Motor neuron (in vitro differentiated cells): ENCODE measurements around the gene RBFOX2. TPM values are rescaled to one million over a fixed set of nuclear protein-coding genes. Genes with fewer than 3 reads are reported as not detected.
"Not testable (repeated sequence)": the region's sequence is repeated elsewhere in the genome, so short reads cannot be mapped to it uniquely, and the experiment has no call there.

Experiments
- ATAC-seq, 8 experiments: fragments of 200-7000 bp; cut with Tn5 transposase; replicated peaks in 6 of 8; 2 replicates each; pipeline ENCODE4 v1.8.0; 2021; ENCODE audit warnings: mild to moderate bottlenecking in 8 of 8, moderate library complexity in 8 of 8
- H3K27ac ChIP-seq, 2 donors: fragments of 250-450 bp; sonication (Bioruptor Pico); 2 replicates each; pipeline ENCODE4 v1.9.0; 2021; ENCODE audit warnings: antibody characterized with exemption in 2 of 2, mild to moderate bottlenecking in 2 of 2, moderate library complexity in 1 of 2
- H3K4me1 ChIP-seq, 2 donors: fragments of 250-450 bp; sonication (Bioruptor Pico); replicated peaks in 1 of 2; 2 replicates each; pipeline ENCODE4 v1.6.1; 2021; ENCODE audit warnings: antibody characterized with exemption in 2 of 2, mild to moderate bottlenecking in 2 of 2, moderate library complexity in 1 of 2
- H3K4me3 ChIP-seq, 5 donors: fragments of 250-450 bp; sonication (Bioruptor Pico); 2 replicates each; pipeline ENCODE4 v1.9.0; 2021; ENCODE audit warnings: antibody characterized with exemption in 5 of 5, mild to moderate bottlenecking in 5 of 5, moderate library complexity in 4 of 5
- WGBS, 10 experiments: fragments of 450-650 bp; shearing (Covaris generic); methylation state at CpG; one replicate each; pipeline ENCODE4 v1.0.0; 2022; 5-methylcytosine and 5-hydroxymethylcytosine counted together
- in situ Hi-C, 9 experiments: fragments of 400-800 bp; cut with MboI; loops; one replicate each; pipeline ENCODE4 v1.15.0; 2021; ENCODE audit warnings: low sequenced_read_pairs in 9 of 9, low pct_unique_long_range_greater_than_20kb in 2 of 9; ENCODE audit not compliant: unreplicated experiment in 9 of 9
- total RNA-seq, 8 experiments: library from RNA; unstranded; fragments of 300-600 nt; gene quantifications; 2 replicates each; pipeline versions ENCODE4 v1.2.3 to v1.2.4, GENCODE V29; 2022

Gene RBFOX2
- total RNA-seq, 8 experiments from 2014 or later, result 105 to 229 (median 174) TPM

GRCh38 chr22:35830305-35830704 is 198.3 kb downstream of the RBFOX2 start:
- 33 to 100% (median 75%) methylated on average over 1 to 2 of the region's 2 CpGs for WGBS, 10 experiments
- Histone ChIP-seq H3K27ac (no peak overlapping the region), H3K4me3 (no peak overlapping the region), H3K4me1 (peaks cover 4 to 22% of the 10 kb centered on the region in 2 donors)
- no peak for ATAC-seq
- in situ Hi-C loops, result no loop called here

- H3K4me1 ChIP-seq, result no peaks in the 10 kb centered on the region
- in situ Hi-C loops, result no loop called here
- H3K4me3 ChIP-seq, result no peak overlapping the region
- ATAC-seq, result no peak
- H3K27ac ChIP-seq, result no peak overlapping the region
- WGBS, 10 experiments, result 57 to 100% (median 100%) methylated on average over 1 to 2 of the region's 2 CpGs
Measured at GRCh38 chr22:35824256-35824655, 204.4 kb downstream of the RBFOX2 start.

DNA sequence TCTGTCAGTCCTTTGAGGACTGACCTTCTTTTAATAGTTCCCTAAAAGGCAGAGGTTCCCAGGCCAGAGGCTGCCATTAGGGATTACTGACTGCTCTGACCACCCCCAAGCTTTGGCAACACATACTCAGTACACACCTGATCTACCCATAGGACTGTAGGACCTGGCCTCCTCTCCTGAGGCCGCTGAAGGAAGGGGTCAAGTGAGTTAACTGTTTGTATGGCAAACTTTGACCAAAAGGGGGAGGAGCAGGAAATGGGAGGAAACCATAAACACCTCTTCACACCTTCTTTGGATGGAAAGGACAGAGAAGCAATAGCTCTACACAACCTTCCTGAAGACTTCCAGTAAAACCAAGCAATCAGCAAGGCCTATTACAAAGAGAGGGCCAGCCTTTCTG is 207.0 kb downstream of the RBFOX2 start:
- Histone ChIP-seq H3K4me3 (no peak overlapping the region), H3K27ac (no peak overlapping the region), H3K4me1 (no peaks in the 10 kb centered on the region)
- WGBS, 10 experiments, result 100% methylated on average over 1 of the region's 1 CpG; no CpG with 5 or more reads in 7 of the 10 experiments
- in situ Hi-C loops, result no loop called here
- no peak for ATAC-seq

GRCh38 chr22:35819421-35819820 is 209.2 kb downstream of the RBFOX2 start:
- in situ Hi-C loops, result no loop called here
- no peak overlapping the region for H3K27ac ChIP-seq
- no peak for ATAC-seq
- no peak overlapping the region for H3K4me3 ChIP-seq
- no peaks in the 10 kb centered on the region for H3K4me1 ChIP-seq
- 78 to 100% (median 100%) methylated on average over 1 of the region's 1 CpG; no CpG with 5 or more reads in 1 of the 10 experiments for WGBS, 10 experiments

- Histone ChIP-seq H3K4me1 (no peaks in the 10 kb centered on the region), H3K4me3 (no peak overlapping the region), H3K27ac (no peak overlapping the region)
- 0 to 89% (median 80%) methylated on average over 1 of the region's 1 CpG; no CpG with 5 or more reads in 4 of the 10 experiments for WGBS, 10 experiments
- in situ Hi-C loops, result no loop called here
- no peak for ATAC-seq
Measured at GRCh38 chr22:35818897-35819296, 209.7 kb downstream of the RBFOX2 start.

- 52 to 81% (median 76%) methylated on average over 1 to 4 of the region's 4 CpGs; no CpG with 5 or more reads in 2 of the 10 experiments for WGBS, 10 experiments
- in situ Hi-C loops, result no loop called here
- H3K4me1 ChIP-seq, result no peaks in the 10 kb centered on the region
- H3K27ac ChIP-seq, result no peak overlapping the region
- no peak overlapping the region for H3K4me3 ChIP-seq
- no peak for ATAC-seq
Measured at GRCh38 chr22:35812600-35812999, 216.0 kb downstream of the RBFOX2 start.

- ATAC-seq, result no peak
- Histone ChIP-seq H3K4me1 (no peaks in the 10 kb centered on the region), H3K27ac (no peak overlapping the region), H3K4me3 (no peak overlapping the region)
- WGBS, 10 experiments, result 60 to 100% (median 100%) methylated on average over 1 to 3 of the region's 3 CpGs; no CpG with 5 or more reads in 2 of the 10 experiments
- in situ Hi-C loops, result no loop called here
Measured at GRCh38 chr22:35811670-35812069, 217.0 kb downstream of the RBFOX2 start.

DNA sequence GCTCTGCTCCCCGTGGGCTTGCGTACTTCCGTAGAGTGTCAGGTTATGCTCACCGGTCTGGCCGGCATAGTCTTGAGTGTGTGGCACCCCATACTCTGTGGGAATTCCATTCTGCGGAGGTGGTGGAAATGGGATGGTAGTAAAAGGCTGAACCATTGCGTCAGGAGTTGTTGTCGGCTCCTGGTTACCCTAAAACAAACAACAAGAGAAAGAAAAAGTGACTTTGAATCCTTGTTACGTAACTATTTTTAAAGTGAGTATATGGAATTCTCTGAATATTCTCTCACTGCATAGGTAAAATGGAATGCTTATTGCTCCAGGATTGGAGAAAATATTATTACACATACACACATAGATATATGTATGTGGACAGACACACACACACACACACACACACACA is 218.8 kb downstream of the RBFOX2 start:
- Histone ChIP-seq H3K4me1 (no peaks in the 10 kb centered on the region), H3K4me3 (no peak overlapping the region), H3K27ac (no peak overlapping the region)
- in situ Hi-C loops, result no loop called here
- no peak for ATAC-seq
- WGBS, 10 experiments, result 84 to 100% (median 96%) methylated on average over 1 to 9 of the region's 9 CpGs; no CpG with 5 or more reads in 2 of the 10 experiments

- in situ Hi-C loops, result no loop called here
- H3K4me1 ChIP-seq, result no peaks in the 10 kb centered on the region
- no peak overlapping the region for H3K27ac ChIP-seq
- no peak overlapping the region for H3K4me3 ChIP-seq
- ATAC-seq, result no peak
- 13 to 100% (median 83%) methylated on average over 1 to 2 of the region's 2 CpGs; no CpG with 5 or more reads in 3 of the 10 experiments for WGBS, 10 experiments
Measured at GRCh38 chr22:35808377-35808776, 220.2 kb downstream of the RBFOX2 start.

- H3K27ac ChIP-seq, in situ Hi-C loops: not testable (repeated sequence)
- 89 to 100% (median 98%) methylated on average over 1 to 8 of the region's 8 CpGs; no CpG with 5 or more reads in 2 of the 10 experiments for WGBS, 10 experiments
Measured at GRCh38 chr22:35806668-35807067, 222.0 kb downstream of the RBFOX2 start.

DNA sequence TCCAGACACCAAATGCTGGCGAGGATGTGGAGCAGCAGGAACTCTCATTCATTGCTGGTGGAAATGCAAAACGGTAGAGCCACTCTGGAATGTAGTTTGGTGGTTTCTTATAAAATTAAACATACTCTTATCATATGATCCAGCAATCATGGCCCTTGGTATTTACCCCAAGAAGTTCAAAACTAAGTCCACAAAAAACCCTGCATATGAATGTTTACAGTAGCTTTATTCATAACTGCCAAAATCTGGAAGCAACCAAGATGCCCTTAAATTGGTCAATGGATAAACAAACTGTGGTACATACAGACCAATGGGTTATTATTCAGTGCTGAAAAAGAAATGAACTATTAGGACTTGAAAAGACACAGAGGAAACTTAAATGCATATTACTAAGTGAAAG is 223.2 kb downstream of the RBFOX2 start:
- no peaks in the 10 kb centered on the region for H3K4me1 ChIP-seq
- H3K4me3 ChIP-seq, result no peak overlapping the region
- ATAC-seq, result no peak
- in situ Hi-C loops, result no loop called here
- H3K27ac ChIP-seq, result no peak overlapping the region
- WGBS, 10 experiments, result 67 to 100% (median 92%) methylated on average over 1 to 2 of the region's 2 CpGs; no CpG with 5 or more reads in 4 of the 10 experiments

More at GRCh38 chr22:35806668-35807067, 222.0 kb downstream of the RBFOX2 start:
- not testable (repeated sequence) for ATAC-seq, H3K4me1 ChIP-seq, H3K4me3 ChIP-seq

DNA sequence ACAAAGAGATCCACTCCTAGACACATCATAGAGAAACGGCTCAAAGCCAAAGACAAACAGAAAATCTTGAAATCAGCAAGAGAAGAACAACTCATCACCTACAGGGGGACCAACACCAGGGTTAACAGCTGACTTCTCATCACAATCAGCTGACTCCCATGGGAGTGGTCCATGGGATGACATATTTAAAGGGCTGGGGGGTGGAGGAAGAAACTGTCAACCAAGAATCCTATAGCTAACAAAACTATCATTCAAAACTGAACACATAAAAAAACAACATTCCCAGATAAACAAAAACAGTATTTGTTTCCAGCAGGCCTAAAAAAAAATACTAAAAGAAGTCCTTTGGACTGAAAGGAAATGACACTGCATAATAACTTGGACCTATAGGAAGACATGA is 224.2 kb downstream of the RBFOX2 start:
- H3K27ac ChIP-seq, result no peak overlapping the region
- no peaks in the 10 kb centered on the region for H3K4me1 ChIP-seq
- no peak overlapping the region for H3K4me3 ChIP-seq
- in situ Hi-C loops, result no loop called here
- WGBS, 10 experiments, result 67 to 100% (median 88%) methylated on average over 1 of the region's 1 CpG; no CpG with 5 or more reads in 3 of the 10 experiments
- no peak for ATAC-seq

GRCh38 chr22:35802885-35803284 is 225.7 kb downstream of the RBFOX2 start:
- Histone ChIP-seq H3K4me1 (no peaks in the 10 kb centered on the region), H3K27ac (no peak overlapping the region), H3K4me3 (no peak overlapping the region)
- ATAC-seq, result no peak
- 11 to 100% (median 67%) methylated on average over 1 to 2 of the region's 2 CpGs; no CpG with 5 or more reads in 3 of the 10 experiments for WGBS, 10 experiments
- in situ Hi-C loops, result no loop called here

GRCh38 chr22:35801301-35801700 is 227.3 kb downstream of the RBFOX2 start:
- 69 to 100% (median 100%) methylated on average over 1 to 3 of the region's 3 CpGs; no CpG with 5 or more reads in 3 of the 10 experiments for WGBS, 10 experiments
- in situ Hi-C loops, ATAC-seq, H3K27ac ChIP-seq, H3K4me3 ChIP-seq, H3K4me1 ChIP-seq: not testable (repeated sequence)
